HG02973 (cell line): ENCODE measurements around the gene RUNX2.
A peak's percentile ranks its signal among the peaks of the same experiment; 100 is the strongest.

Source experiments
- ATAC-seq: cut with Tn5 transposase; IDR thresholded peaks from one replicate; pipeline ENCODE4 v1.9.1; 2021; ENCODE audit warnings: moderate library complexity; ENCODE audit not compliant: unreplicated experiment

RUNX2 gene

DNA sequence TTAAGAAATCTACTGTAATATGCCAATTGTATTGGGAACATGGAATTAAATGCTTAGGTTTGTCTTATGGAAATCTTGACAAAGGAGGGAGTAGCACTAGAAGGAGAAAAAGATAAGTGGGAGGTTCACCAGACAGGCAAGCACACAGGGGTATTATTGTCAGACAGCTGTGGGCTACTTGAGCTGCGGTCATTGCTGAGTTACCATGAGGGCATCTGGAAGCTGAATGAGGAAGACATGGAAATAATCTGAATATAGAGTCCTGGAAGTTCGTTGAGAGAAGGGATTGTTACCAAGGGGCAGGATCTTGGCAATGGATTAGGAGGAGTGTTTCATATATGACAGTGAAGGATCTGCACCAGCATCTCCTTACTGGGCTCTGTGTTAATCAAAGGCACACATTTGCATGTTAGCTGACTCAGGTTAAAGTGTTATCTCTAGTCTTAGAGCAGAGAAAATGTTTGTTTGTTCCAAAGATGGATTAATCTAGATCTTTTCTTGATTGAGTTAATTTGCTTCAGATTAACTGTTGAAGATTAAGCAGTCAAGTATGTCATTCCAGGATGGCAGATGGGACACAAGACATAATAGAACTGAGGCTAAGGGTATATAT is 102.6 kb downstream of the RUNX2 start:
- ATAC-seq = no peak

DNA sequence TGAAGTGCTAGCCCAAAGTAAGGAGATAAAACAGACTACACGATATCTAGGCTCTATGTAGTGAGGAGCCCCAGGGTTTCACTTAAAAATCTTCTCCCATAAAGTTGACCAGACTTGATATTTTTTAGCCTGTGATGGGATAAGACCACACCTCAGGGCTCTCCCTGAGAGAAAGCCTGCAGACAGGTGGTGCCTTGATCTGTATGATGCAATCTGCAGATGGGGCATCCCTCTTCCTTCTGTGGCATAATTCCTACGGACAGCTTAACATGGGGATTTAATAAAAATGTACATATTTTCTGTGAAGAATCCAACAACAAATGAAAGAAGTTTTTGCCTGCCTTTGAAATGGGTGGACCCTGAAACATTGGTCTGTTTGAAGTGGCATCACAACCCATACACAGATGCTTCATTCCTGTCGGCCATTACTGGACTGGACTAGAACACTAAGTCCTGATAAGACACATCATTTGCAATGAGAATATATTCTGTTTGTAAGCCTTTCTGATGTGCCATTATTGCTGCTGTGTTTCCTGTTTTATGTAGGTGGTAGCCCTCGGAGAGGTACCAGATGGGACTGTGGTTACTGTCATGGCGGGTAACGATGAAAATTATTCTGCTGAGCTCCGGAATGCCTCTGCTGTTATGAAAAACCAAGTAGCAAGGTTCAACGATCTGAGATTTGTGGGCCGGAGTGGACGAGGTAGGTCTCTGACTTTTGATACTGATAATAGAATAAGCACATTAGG is 103.4 kb downstream of the RUNX2 start:
- ATAC-seq = no peak

DNA sequence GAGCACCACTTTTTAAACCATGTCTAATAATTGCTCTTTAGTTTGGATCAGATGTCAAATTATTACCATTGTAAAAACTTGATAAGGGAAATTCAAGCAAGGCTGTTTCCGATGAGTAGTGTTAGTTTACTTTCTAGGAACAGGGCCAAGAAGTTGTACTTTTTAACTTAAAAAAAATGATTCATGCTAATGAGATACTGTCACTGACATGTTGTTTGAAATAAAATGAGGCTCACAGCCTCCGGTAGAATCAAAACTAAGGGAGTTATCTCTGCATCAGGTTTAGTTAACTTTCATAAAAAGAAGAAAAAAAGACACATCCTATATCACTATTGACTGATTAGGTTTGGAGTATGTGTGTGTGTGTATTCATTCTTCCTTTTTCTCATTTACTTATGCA is 104.8 kb downstream of the RUNX2 start:
- no peak for ATAC-seq

DNA sequence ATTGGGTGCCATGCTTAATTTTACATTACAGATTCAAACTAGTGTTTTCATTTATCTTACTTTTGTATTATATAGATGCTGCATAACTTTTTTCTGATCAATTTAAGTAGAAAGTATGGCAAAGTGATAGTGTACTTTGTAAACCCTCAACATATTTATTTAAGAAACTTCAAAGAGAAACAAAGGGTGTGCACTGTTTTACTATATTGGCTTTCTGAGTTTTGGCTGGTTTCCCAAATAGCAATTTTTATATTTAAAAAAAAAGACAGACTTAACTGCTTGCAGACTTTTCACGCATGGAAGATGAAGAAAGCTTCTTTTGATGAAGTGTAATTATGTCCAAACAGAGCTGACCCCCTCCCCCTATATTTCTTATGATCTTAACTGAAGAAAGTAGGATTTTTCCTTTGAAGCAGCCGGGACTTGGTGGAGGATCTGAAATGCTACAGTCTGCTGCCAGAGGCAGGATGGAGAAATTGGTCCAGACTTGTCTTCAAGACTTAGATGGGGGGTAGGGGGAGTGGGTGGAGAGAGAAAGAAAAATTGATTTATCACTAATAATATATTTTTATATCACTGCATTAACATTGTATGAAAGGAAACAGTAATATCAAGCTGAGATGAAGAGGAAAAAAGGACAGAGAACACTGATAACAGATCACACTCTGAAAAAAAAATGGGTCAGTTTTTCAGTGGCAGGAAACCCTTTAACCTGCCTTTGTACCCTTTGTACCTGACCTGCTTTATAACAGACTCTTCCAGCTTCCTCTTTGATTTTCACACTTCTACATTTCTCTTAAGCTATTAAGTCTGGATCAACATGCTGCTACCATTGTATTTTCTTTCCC is 105.6 kb downstream of the RUNX2 start:
- no peak for ATAC-seq

DNA sequence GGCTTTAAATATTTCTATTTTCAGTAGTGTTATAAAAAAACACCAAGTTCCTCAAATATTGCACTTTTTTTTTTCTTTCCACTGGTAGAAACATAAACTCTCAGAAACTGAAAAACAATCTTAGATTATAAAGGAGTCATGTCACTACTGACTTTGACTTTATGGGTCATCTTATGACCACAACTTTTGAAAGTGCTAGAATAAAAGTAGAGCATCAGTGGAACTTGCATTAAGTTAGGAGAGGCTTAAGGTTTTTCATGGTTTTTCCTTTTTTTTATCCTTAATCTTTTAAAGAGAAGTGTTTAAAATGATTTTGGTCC is 106.2 kb downstream of the RUNX2 start:
- no peak for ATAC-seq

DNA sequence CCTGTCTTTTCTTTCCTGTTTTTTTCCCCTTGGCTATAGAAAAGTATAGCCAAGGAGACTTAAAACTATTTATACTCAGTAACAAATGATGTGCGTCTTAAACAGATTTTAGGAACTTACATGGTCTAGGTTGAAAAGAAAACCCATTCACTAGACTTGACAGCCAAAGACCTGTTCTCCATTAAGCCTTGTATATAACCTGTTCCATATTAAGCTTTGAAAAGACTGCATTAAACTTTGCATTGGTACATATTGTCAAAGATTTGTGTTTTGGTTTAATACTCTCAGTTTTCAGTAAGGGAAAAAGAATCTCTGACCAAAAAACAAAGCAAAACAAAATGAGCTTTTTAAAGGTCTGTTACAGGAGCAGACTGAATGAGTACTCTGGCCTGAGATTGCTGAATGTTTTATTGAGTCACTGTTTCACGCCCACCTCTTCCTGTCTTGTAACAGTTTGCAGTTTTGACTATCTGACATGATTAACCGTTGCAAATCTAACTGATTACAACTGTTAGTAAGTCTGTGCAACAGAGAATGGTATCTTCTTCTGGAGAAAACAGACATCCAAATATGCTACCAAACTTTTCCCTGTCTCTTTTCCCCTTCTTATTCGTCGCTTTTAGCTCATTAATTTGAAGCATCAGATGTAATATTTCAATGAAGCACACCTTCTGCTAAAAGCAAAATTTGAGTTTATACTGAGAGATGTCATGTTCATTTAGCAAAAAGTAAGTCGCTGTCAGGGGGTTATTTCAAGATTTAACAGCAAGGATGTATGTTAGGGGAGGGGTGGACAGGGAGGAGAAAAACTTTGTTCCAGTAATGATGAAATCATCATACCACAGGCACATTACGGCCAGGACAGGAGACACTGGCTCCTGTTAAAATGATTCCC is 108.7 kb downstream of the RUNX2 start:
- peak; percentile 69 for ATAC-seq

DNA sequence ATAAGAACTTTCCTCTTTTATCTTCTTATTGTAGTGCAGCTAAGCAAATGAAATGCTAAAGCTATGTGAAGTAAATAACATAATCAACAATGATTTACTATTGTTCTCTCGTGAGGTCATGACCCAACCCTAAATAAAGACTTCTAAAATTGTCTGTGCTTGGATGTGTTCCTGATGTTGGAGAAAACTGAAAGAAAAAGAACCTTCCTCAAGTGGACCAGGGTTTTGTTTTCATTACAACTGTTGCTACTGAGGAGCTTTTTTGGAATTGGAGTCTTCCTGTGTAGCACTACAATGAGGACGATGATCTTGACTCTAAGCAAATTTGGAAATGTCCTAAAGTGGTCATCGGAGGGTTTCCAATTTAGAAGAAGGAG is 109.3 kb downstream of the RUNX2 start:
- no peak for ATAC-seq

DNA sequence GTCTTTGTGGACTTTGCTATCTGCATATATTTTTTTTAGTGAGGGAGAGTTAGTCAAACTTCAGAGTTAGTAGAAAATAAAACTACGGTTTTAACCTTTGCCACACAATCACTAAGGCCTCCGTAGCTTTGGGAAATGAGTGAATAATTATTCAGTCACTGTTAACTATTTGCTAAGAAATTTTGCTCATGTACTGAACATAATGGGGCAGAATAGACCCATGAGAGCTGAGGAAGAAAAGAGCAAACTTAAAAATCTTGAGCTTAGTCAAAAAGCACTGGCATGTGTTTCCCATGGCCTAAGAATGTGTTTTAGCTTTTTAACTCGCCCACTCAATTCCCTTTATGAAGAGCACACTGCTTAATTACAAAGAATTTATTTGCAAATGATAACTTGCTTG is 110.0 kb downstream of the RUNX2 start:
- no peak for ATAC-seq

DNA sequence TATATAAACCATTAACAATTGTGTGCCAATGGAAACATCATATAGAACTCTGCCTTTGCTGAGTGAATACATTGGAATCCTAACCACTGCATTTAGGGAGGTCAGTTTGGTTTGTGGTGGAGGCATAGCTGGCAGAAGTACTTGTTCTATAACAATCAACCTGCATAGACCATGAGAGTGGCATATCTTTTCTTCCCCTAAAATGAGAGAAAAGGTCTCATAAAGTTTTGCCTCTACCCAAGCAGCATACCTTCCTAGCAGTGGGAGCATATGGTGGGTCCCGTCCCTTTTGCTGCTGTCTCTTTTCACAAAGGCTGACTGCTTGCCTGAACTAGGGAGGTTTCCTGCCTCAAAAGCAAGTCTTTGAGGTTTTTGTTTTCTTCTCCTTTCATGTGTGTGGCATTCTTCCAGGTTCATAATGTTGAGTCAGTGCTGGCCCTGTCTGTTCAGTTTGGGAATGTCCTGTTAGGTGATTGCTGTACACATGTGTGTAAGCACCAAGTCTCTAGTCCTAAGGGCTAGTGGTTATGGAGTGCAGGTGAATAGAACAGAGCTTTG is 110.8 kb downstream of the RUNX2 start:
- ATAC-seq = no peak

DNA sequence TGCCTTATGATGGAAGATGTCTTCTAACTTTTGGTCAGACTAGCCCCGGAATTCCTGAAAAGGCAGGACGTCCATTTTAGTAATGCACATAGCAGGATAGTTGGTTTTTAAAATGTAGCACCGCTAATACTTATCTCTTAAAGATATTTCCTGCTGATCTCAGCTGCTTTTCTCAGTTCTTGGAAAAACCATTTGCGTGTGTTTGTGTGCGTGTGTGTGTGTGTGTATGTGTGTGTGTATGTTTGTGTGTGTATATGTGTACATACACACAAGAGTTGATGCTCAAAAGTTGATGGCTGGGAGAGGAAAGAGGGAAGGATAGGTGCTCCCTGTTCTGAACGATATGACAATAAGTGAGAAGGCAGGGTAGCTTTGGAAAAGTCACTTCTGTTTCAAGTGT is 111.3 kb downstream of the RUNX2 start:
- ATAC-seq = no peak

DNA sequence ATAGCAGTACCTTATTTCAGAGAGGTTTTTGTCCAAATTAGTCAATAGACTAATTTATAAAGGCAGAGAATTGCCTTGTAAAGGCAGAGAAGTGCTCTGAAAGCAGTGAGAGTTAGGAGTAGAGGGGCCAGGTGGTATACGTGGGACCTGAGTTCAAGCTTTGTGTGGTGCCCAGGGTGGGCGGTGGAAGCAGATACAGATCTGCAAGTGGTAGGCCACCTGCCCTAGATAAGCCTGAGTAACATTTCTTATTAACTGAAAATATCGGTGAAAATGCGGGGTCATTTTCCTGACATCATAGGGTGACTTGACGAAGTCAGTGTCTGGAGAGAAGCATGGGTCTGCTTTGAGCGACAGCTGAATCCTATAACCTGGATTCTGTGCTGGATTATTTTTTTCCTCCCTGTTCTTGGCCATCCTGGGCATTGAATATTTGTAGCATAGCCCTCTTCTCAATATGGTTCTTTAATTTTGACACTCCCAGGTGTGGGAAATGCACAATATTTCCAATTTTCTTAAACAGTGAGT is 111.8 kb downstream of the RUNX2 start:
- no peak for ATAC-seq

DNA sequence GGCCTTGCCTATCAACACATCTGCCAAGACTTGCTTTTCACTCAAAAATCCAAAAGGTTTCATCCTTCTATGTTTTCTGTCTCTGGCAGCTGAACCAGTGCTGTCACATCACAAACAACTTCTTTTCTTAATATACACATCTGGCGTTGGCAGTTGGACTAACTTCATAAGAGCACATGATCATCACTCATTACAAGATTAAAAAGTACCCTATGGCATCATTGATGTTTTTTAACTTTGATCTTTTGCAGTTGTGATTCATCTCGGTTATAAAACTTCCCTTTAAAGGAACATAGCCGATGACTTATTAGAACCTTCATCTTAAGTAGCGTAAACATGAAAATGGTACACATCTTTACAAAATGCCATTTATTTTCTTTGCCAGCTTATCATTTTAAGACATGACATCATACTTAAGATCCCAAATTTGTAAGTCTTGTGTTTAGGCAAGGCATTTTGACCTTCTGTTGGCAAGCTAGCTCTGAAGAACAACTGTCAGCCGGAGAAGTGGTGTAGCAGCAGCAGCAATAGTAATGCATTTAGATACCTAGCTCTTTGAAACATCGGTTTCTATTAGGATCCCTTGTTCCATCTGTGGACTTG is 113.8 kb downstream of the RUNX2 start:
- no peak for ATAC-seq

DNA sequence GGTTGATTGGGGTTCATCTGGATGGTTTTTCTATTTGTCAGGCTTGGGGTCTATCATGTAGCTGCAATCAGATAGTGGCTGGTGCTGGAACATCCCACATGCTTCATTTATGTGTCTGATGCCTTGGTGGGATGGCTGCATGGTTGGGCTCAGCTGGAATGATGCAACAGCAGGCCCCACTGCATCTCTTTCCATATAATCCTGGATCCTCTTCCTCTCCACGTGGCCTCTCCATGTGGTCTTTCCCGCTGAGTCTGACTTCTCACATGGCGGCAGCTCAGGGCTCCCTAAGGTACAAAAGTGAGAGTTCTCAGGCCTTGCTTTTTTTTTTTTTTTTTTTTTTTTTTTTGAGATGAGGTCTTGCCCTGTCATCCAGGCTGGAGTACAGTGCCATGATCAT is 114.6 kb downstream of the RUNX2 start:
- no peak for ATAC-seq

DNA sequence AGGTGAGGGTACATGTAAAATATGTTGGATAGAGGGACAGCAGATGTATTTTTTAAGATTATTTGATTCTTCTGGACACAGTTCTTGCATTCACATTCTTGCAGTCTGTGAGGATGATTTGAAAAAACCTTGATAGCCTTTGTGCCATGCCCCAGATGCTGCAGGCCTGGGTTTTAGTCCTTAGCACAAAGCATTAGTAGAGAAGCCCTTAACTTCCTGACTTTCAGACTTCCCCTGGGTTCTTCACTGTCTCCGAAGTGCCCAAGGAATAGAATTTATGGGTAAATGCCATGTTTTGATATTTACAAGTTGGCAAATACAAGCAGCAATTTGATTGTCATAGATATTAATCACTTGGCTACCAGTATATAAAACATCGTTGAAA is 117.2 kb downstream of the RUNX2 start:
- ATAC-seq = no peak

DNA sequence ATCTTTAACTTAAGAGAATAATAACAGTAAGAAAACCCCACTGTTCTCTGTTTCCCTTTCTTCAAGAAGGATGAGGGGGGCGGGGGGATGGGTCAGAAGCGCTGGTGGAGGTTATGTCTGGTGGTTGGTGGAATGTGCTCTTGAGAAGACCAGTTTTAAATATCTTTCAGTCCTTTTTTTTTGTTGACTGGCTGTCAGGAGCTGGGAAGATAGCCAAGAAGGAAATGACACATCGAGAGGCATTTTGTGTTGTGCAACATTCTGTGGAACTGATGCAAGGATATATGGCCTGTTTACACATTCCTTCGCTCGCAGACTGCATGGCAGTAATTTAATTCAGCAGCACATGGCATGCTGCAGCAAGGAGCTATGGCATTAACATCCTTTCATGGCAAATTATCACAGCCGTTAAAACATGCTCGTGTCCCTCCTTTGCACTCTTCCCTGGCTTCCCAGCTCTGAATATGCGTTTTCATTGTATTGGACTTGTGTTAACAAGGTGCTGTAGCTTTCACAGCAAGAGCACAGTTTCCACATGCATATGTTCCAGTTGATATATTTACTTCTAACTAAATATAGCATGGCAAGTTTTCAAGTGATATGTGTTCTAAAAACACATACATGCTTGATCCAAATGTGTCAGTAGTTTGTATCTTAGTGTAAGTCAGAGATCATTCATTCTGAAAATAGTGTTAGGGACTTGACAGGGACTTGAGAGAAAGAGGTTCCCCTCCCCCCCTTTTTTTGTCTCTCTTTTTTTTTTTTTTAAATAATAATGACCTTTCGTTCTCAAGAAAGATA is 117.8 kb downstream of the RUNX2 start:
- no peak for ATAC-seq

DNA sequence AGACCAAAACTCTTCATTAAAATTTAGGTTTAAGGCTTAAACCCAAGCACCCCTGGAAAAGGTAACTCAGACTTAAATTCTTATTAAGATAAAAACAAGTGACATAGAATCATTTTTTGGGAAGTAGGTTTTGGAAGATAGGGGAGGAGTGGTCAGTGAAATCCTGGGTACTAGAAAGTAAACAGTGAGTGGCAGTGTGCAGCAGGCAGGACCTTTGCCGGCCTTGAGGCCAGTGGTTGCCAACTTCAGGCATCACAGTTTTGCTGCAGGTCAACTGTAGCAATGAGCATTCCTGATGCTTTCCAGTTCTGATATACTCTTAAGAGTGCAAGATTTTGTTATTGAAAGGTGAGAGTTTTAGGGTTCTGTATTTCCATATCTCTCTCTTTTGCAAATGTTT is 118.9 kb downstream of the RUNX2 start:
- no peak for ATAC-seq

DNA sequence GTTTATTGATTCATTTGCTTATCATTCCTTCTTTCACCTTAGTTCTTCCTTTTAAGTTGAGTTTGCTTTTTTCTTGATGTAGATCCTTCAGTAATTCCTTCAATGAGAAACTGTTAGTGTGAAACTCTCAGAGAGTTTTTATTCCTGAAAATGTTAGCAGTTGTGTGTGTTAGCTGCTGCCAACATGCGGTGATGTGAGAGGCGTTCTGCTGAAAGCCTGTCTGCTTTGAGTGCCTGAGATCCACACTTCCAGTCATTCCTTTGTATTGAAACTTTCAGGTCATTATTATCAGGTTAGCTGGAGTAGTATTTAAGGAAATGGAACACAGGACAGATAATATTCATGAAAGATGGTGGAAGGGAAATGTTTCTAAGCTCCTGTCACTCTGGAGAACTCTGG is 119.6 kb downstream of the RUNX2 start:
- ATAC-seq = no peak

DNA sequence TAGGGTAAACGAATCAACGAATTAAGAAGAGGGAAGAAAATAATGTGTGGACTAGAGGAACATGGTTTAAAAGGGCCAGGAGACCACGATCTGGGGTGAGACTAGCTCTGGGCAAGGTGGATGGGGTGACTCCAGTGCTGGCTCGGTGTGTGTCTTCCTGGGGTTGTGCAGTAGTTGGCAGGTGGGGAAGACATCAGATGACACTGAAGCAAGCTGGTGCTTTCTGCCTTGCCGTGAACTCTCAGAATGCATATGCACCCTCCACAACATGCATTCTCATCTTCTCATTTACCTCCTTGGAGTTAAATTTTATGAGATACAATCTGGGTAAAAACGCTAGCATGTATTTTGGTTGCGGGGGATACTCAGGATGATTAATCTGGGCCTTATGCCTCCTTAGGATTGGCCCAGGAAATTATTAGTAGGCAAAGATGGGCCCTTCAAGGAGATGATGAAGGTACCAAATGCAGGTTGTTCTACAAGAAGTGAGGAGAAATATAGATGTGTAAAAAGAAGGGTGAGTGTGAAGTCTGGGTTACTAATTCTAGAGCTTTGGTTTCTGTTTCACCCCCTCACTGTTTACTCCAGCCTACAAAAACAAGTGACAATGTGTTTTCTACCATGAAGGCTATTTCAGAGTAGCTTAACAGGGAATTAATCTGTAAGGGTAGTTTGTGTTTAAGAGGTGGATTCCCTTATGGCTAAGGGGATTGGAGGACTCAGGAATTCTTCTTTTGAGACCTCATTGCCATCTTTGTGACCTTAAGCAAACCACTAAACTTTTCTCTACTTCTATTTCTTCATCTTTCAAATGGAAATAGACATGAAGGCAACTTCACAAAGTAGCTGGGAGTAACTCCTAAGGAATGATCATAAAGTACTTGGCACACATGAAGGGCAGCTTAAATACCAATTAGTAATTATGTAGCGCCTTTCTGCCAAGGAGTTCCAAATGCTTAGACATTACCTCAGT is 120.6 kb downstream of the RUNX2 start:
- ATAC-seq = no peak
